HL-60/S4 treated with phorbol 12-myristate 13-acetate at 8.2 ng/mL for 4 days and 3 days (cell line): ENCODE data around the gene RRAGD.

Experiments
- in situ Hi-C: fragments of 300-500 bp; cut with MboI; formaldehyde crosslinking; loops from 2 replicates; pipeline ENCODE4 v1.15.0; 2022; ENCODE audit warnings: low sequenced_read_pairs

Gene RRAGD

DNA sequence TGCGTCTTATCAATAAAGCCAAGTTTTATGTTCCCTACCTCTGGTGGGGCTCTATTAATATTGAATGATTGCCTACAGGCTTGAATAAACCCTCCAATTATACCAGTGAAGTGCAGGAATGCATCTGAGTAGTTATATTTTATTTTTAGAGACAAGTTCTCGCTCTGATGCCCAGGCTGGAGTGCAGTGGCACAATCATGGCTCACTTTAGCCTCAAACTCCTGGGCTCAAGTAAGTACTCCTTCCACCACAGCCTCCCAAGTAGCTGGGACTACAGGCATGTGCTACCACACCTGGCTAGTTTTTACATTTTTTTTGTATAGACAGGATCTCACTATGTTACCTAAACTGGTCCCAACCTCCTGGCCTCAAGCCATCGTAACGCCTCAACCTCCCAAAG, 33.4 kb downstream of the RRAGD start:
- in situ Hi-C loops, result no loop called here

GRCh38 chr6:89375427-89376267, 36.4 kb downstream of the RRAGD start:
- in situ Hi-C loops, result no loop called here

- in situ Hi-C loops, result no loop called here
Observed at GRCh38 chr6:89372506-89372901, 39.6 kb downstream of the RRAGD start.

GRCh38 chr6:89371849-89372505, 40.1 kb downstream of the RRAGD start:
- in situ Hi-C loops, result no loop called here

DNA sequence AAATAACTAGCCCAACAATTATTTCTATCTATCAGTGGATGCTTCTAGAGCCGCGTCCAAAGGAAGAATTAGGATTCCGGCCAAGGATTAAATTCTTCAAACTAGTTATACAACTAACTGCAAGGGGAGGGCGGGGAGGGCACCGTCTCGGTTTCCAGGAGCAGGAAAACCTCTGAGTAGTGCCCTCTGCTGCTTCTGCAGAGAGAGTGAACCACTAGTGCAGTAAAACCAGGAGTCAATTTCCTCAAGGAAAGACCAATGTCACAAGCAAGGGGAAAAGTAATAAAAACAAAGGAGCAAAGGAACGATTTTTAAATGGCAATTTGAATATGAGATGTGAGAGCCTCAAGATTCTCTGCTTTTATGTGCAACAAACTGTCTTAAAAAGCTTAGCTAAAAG, 43.1 kb downstream of the RRAGD start:
- in situ Hi-C loops, result no loop called here

- in situ Hi-C loops, result no loop called here
Observed at GRCh38 chr6:89368107-89368506, 44.0 kb downstream of the RRAGD start.

DNA sequence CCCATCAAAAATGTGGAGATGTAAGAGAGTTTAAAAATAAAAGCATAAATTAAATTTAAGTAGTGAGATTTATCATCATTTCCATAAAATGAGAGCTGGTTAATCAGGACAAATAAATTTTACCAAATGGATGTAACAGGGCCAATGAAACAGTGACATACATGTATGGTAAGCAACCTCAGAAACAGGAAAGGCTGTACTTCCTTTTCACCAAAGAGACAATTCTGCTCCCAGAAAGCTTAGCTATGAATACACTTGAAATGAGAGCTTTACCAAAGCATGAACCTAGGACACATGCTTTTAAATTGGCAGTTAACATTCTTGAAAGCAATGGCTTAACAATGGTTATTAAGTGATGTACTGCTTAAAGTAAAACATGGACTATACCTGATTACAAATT, 47.5 kb downstream of the RRAGD start:
- in situ Hi-C loops, result no loop called here

GRCh38 chr6:89361171-89361570, 50.9 kb downstream of the RRAGD start:
- in situ Hi-C loops, result no loop called here

- in situ Hi-C loops, result no loop called here
Observed at GRCh38 chr6:89360415-89360999, 51.6 kb downstream of the RRAGD start.

DNA sequence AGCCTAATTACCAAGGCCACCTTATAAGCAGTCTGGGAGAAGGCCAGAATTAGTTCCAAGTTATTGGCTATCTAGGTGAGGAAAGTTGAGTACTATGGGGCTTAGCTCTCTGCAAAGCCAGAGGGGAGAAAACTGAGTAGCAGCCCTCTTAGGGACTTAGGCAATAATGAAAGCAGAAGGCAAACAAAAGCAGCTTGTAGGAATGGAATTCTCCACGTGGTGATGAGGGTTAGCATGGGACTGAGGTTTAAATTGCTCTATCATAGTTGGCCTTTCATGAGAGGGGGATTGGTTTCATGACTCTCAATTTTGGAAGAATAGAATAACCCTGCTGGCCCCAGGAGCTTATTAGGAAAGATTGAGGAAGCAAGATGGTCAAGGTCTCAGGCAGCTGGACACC, 52.5 kb downstream of the RRAGD start:
- in situ Hi-C loops, result no loop called here

- in situ Hi-C loops, result no loop called here
Observed at GRCh38 chr6:89357390-89357789, 54.7 kb downstream of the RRAGD start.

DNA sequence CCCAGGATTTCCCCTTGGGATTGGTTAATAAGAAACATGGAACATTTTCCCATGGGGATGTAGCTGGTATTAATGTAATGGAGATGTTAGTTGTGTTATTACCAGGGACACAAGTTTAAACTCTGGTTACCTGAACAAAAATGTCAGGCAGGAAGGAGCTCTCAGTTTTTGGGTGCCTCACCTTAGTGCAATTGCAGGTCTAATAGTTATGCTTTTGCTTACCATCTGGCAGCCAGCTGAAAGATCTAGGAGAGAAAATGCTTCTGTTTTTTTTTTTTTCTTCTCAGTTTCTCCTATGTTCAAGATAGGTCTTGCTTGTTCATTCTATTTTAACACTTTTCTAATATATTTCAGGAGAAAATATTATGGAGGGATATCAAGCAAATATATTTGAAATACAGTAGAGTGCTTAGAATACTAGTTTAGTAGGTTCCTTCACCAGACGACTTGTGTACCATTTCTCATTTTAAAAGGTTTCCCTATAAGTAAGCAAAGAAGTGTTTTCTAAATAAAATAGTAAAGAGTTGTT, 55.4 kb downstream of the RRAGD start:
- in situ Hi-C loops, result no loop called here

GRCh38 chr6:89355511-89356194, 56.4 kb downstream of the RRAGD start:
- in situ Hi-C loops, result no loop called here

DNA sequence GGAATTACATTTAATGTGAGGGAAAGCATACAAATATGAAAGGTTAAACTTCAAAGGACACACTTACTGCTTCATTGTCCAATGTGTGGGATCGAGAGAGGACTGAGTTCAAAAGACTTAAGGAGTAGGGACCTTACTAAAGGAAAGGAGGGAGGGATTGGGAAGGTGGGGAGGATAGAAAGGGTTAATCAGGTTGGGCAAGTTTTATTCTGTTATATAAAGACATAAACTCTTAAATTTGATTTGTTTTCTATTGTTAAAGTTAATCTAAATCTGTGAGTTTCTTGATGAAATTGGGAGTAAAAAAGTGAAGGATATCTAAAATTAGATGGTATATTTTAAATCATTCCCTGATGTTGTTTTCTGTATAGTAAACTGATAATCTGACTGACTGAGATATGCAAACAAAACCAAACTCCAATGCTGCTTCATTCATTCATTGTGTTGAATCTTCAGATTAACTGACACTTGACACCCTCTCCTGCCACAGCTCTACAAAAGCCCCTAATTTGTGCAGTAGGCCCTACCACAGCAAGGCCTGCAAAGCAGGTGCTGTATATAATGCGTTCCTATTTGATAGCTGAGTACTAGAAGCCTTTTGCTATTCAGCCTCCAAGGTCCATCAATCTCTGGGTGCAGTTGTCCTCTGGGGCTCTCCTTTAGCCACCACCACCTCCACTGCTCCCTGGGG, 58.2 kb downstream of the RRAGD start:
- in situ Hi-C loops, result no loop called here

- in situ Hi-C loops, result no loop called here
Observed at GRCh38 chr6:89353118-89353556, 58.9 kb downstream of the RRAGD start.

GRCh38 chr6:89352278-89353117, 59.6 kb downstream of the RRAGD start, which contains the start of gene UBE2J1:
Gene UBE2J1 (minus strand): TSS chr6:89352722. CDS start chr6:89352569, 153 bp downstream.
- in situ Hi-C loops, result no loop called here

DNA sequence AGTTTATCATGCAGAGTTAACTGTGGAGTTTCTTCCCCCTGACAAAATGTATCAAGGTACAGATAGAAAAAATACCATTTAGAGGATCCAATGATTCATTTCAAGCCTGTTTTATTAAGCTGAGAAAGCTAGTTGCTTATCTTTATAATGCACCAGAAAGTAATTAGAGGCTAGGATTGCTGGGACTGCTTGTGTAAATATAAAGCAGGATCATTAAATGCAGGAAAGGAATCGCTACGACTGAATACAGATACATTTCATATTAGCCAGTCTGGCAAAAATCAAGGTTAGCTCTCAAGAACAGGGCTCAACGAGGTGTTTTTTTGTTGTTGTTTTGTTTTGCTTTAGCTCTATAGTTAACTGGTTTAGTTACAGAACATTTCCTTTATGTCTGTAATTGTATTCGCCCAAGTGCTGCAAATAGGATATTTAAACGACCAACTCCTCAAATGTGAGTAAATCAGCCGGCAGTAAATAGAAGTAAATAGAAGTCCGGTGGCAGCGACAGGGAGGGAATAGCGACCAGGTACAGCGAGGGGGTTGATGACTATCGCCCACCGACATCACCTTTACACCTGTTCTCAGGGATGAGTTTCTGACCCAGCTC, 60.3 kb downstream of the RRAGD start:
- in situ Hi-C loops, result no loop called here

GRCh38 chr6:89350281-89350966, 61.6 kb downstream of the RRAGD start:
- in situ Hi-C loops, result no loop called here

- in situ Hi-C loops, result no loop called here
Observed at GRCh38 chr6:89348372-89348771, 63.7 kb downstream of the RRAGD start.
